ENCODE data around the gene TEX51. TPM values are rescaled to one million over a fixed set of nuclear protein-coding genes. Genes with fewer than 3 reads are reported as not detected.

The TEX51 gene
- total RNA-seq, 2 donors from 2014 or later = 1.3 TPM; not detected in 1

- no peak for TF ChIP-seq CTCF (IDR thresholded peaks at IDR 0.05)
- Histone ChIP-seq H3K4me1 (replicated peaks) (no peaks in the 10 kb centered on the region), H3K36me3 (no peaks in the 10 kb centered on the region), H3K27ac (no peak overlapping the region), H3K9me3 (no peaks in the 10 kb centered on the region), H3K27me3 (replicated peaks; ENCODE audit: insufficient read depth) (no peaks in the 10 kb centered on the region), H3K4me3 (no peak overlapping the region)
- intact Hi-C loops (cut with DNase I) = no loop called here
- WGBS = 75% methylated on average over 4 of the region's 4 CpGs
- no peak for DNase-seq (ENCODE audit: low spot score)
These were observed 33.8 kb downstream of the TEX51 start for GRCh38 chr2:126932529-126932928.

- no peaks in the 10 kb centered on the region for H3K4me1 ChIP-seq (replicated peaks)
- no peaks in the 10 kb centered on the region for H3K27me3 ChIP-seq (replicated peaks; ENCODE audit: insufficient read depth)
- no peak overlapping the region for H3K4me3 ChIP-seq
- WGBS = 39% methylated on average over 14 of the region's 14 CpGs
- no peak for DNase-seq (ENCODE audit: low spot score)
- no peak for TF ChIP-seq POLR2AphosphoS5 (IDR thresholded peaks at IDR 0.05)
- no peak for TF ChIP-seq CTCF (IDR thresholded peaks at IDR 0.05)
- TF ChIP-seq POLR2A (IDR thresholded peaks at IDR 0.05) = no peak
- H3K27ac ChIP-seq = no peak overlapping the region
- intact Hi-C loops (cut with DNase I) = no loop called here
- no peaks in the 10 kb centered on the region for H3K36me3 ChIP-seq
- no peaks in the 10 kb centered on the region for H3K9me3 ChIP-seq
These were observed 34.4 kb downstream of the TEX51 start for GRCh38 chr2:126932966-126933710.

- no peak for DNase-seq (ENCODE audit: low spot score)
- no peak for TF ChIP-seq CTCF (IDR thresholded peaks at IDR 0.05)
- no peak for TF ChIP-seq POLR2AphosphoS5 (IDR thresholded peaks at IDR 0.05)
- TF ChIP-seq POLR2A (IDR thresholded peaks at IDR 0.05) = no peak
- intact Hi-C loops (cut with DNase I) = no loop called here
- H3K27ac ChIP-seq = no peak overlapping the region
- no peak overlapping the region for H3K4me3 ChIP-seq
- H3K9me3 ChIP-seq = no peaks in the 10 kb centered on the region
- H3K4me1 ChIP-seq (replicated peaks) = no peaks in the 10 kb centered on the region
- no peaks in the 10 kb centered on the region for H3K27me3 ChIP-seq (replicated peaks; ENCODE audit: insufficient read depth)
- WGBS = 77% methylated on average over 4 of the region's 4 CpGs
- H3K36me3 ChIP-seq = no peaks in the 10 kb centered on the region
These were observed 35.0 kb downstream of the TEX51 start for GRCh38 chr2:126933711-126934091.

- WGBS = 44% methylated on average over 6 of the region's 6 CpGs
- no peak for DNase-seq (ENCODE audit: low spot score)
- H3K27ac ChIP-seq = no peak overlapping the region
- intact Hi-C loops (cut with DNase I) = no loop called here
- H3K4me3 ChIP-seq = no peak overlapping the region
- H3K9me3 ChIP-seq = no peaks in the 10 kb centered on the region
- no peaks in the 10 kb centered on the region for H3K36me3 ChIP-seq
- H3K27me3 ChIP-seq (replicated peaks; ENCODE audit: insufficient read depth) = no peaks in the 10 kb centered on the region
- no peak for TF ChIP-seq CTCF (IDR thresholded peaks at IDR 0.05)
- TF ChIP-seq POLR2A (IDR thresholded peaks at IDR 0.05) = no peak
- TF ChIP-seq POLR2AphosphoS5 (IDR thresholded peaks at IDR 0.05) = no peak
- H3K4me1 ChIP-seq (replicated peaks) = no peaks in the 10 kb centered on the region
These were observed 36.1 kb downstream of the TEX51 start for GRCh38 chr2:126934809-126935208.

GRCh38 chr2:126935774-126936173, 37.1 kb downstream of the TEX51 start:
- intact Hi-C loops (cut with DNase I) = no loop called here
- Histone ChIP-seq H3K36me3 (no peaks in the 10 kb centered on the region), H3K27me3 (replicated peaks; ENCODE audit: insufficient read depth) (no peaks in the 10 kb centered on the region), H3K9me3 (no peaks in the 10 kb centered on the region), H3K4me1 (replicated peaks) (no peaks in the 10 kb centered on the region), H3K4me3 (no peak overlapping the region), H3K27ac (no peak overlapping the region)
- no peak for TF ChIP-seq CTCF (IDR thresholded peaks at IDR 0.05)
- 92% methylated on average over 5 of the region's 5 CpGs for WGBS
- no peak for DNase-seq (ENCODE audit: low spot score)

All from prostate gland (tissue), 2 donors.